DMS114 treated with DMSO at 0.1 percent for 48 hours (cell line): ENCODE measurements around the gene LY6G6C.

ENCODE experiments used
- DNase-seq: peaks from one replicate; lab custom pipeline; 2025; ENCODE audit not compliant: unreplicated experiment; lab: John Stamatoyannopoulos, UW

Gene LY6G6C, protein sequence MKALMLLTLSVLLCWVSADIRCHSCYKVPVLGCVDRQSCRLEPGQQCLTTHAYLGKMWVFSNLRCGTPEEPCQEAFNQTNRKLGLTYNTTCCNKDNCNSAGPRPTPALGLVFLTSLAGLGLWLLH

GRCh38 chr6:31721351-31722020 is at the start of gene LY6G6C:
TSS of gene LY6G6C (minus strand) at chr6:31721746. CDS start at chr6:31721679, 67 bp downstream.
- no peak for DNase-seq

GRCh38 chr6:31770860-31771259 is 49.3 kb upstream of the LY6G6C start:
- DNase-seq, result no peak

DNA sequence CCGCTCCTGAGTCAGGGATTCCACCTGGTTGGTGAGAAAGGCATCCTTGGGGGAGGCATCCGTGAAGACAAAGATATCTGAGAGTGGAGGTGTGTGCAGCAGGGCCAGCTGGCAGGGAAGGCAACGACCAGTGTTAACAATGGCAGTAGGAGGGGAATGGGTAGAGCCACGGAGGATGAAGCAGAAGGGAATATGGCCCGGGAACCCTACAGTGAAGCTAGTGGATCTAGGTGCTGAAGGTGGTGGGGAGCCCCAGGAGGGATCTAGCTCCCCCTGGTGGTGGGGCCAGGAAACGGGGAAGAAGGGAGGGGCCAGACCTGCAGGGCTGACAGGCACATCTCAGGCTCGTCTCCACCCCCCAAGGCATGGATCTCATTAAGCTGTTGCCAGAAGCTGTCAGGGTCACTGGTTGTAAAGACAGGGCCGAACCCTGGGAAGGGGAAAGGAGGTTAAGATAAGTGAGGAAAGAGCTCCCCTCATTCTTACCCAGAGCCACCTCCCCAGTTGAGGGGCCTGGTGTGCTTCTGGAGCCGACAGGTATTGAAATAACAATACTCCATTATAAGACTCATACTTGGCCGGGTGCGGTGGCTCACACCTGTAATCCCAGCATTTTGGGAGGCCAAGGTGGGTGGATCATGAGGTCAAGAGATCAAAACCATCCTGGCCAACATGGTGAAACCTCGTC is 48.3 kb upstream of the LY6G6C start:
- DNase-seq, result peak; percentile 56

GRCh38 chr6:31768363-31769257 is 47.1 kb upstream of the LY6G6C start:
- DNase-seq, result no peak

DNA sequence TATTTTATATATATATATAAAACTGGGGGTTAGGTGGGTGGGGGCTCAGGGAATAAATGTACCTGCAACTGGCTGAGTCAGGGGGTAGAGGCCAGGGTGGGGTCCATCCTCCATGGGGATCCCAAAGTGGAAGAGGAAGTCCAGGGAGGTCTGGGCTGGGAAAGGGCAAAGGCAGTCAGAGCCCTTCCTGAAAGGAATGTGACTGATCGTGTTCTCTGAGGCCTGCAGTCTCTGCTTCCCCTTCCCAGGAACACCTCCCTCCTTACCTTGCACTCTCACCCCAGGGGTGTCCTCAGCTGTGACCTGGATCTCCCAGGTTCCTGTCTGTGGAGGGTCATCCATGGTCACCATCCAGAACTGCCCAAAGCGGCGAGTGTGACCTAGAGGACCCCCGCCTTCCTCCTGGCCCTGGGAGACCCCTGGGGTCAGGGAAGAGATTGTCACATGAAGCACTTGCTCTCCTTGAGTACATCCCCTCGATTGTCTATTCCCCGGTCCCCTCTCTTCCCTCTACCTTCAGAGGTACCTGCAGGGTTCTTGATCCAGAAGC is 45.6 kb upstream of the LY6G6C start:
- DNase-seq, result no peak

- no peak for DNase-seq
Observed at GRCh38 chr6:31765910-31766794, 44.6 kb upstream of the LY6G6C start.

GRCh38 chr6:31765559-31765909 is 44.0 kb upstream of the LY6G6C start:
- DNase-seq, result no peak

- no peak for DNase-seq
Observed at GRCh38 chr6:31764198-31764597, 42.7 kb upstream of the LY6G6C start.

DNA sequence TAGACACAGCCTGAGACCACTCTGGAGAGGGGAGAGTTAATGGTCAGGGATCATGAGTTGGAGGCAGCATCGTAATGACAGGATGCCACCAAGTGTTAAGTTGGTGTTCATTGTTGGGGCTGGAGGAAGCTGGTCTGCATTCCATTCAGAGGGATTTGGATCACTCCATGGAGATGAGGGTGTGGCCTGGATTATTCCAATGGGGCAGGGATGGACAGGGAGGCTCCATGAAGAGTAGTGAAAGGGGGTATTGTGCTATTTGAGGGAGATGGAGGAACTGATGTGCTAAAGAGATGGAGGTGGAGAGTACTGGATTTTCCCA is 42.0 kb upstream of the LY6G6C start:
- no peak for DNase-seq

GRCh38 chr6:31762878-31763618 is 41.5 kb upstream of the LY6G6C start:
- no peak for DNase-seq

- no peak for DNase-seq
Observed at GRCh38 chr6:31762356-31762755, 40.8 kb upstream of the LY6G6C start, which contains the start of gene SAPCD1. TSS of gene SAPCD1 (plus strand) at chr6:31762656. CDS start at chr6:31763055, 399 bp downstream.

DNA sequence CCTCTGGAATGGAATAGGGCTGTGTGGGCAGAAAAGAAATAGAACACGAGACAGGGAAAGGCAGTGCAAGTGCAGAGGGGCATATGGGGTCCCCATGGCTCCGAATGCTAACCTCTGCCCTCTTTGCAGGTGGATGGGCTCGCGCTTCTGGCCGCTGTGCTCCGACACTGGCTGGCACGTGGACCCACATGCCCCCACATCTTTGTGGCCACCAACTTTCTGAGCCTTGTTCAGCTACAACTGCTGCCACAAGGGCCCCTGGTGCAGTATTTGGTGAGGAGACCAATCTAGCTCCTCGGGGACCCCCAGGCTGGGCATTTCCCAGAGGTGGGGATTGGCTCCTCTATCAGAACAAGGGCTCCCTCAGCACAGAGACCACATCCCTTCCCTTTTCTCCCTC is 39.8 kb upstream of the LY6G6C start:
- no peak for DNase-seq

- DNase-seq, result no peak
Observed at GRCh38 chr6:31760790-31761189, 39.2 kb upstream of the LY6G6C start.

DNA sequence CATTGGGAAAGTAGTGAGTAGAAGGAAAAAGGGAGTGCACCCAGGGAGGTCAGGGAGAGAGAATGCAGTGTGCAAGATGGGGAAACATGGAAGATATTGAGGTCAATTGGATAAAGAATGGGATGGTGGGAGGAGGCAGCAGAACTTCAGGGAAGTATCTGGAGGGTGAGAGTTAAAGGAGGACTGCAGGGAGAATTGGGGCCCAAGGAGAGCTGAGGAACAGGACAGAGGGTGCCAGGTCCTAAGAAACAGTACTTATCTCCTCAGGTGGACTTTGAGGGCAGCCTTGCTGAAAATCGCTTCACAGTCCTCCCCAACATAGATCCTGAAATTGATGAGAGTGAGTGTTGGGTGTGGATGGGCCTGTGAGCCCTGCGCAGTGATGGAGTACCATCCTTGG is 36.7 kb upstream of the LY6G6C start:
- DNase-seq, result no peak

- no peak for DNase-seq
Observed at GRCh38 chr6:31752739-31753319, 31.3 kb upstream of the LY6G6C start.

GRCh38 chr6:31750411-31751022 is 29.0 kb upstream of the LY6G6C start:
- DNase-seq, result no peak

DNA sequence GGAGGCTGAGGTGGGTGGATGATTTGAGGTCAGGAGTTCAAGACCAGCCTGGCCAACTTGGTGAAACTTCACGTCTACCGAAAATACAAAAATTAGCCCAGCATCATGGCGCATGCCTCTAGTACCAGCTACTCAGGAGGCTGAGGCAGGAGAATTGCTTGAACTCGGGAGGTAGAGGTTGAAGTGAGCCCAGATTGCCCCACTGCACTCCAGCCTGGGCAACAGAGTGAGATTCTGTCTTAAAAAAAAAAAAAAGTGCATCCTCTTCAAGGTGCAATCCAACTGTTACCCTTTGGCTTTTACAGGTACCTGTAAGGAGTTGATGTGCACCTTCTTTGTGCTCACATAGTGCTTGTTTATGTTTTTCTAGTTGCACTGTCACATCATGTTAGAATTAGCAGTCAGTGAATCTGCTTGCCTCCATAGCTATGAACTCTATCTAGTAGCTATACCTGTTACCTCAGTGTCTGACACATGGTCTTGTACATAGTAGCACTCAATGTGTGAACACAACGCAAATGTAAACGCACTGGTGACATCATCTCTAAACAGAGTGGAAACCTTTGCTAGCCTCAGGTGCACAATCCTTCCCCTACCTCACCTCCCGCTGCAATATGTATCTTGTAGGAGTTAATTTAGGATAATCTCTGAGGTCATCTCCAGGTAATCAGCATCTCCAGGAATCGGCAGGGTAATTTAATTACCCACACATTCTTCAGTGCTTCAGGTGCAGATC is 27.9 kb upstream of the LY6G6C start:
- DNase-seq, result no peak

GRCh38 chr6:31744422-31744821 is 22.9 kb upstream of the LY6G6C start:
- no peak for DNase-seq
